Measurements from ENCODE around the gene SPECC1. TPM values are rescaled to one million over a fixed set of nuclear protein-coding genes. Genes with fewer than 3 reads are reported as not detected.

Gene SPECC1
- total RNA-seq, 4 donors from 2014 or later: 9.8 to 24.2 (median 11.7) TPM

GRCh38 chr17:20246692-20247091 is 237.5 kb downstream of the SPECC1 start:
- no peak overlapping the region for H3K4me3 ChIP-seq (ENCODE audit: low read depth, poor library complexity, severe bottlenecking)
- intact Hi-C loops (cut with DNase I; ENCODE audit: low total_unique reads): no loop called here
- TF ChIP-seq POLR2A (IDR thresholded peaks at IDR 0.05) (no peak), CTCF (IDR thresholded peaks at IDR 0.05) (no peak)
- no peak for DNase-seq (ENCODE audit: low spot score in 2 of 2)
- 85 to 89% methylated on average over 1 of the region's 1 CpG for WGBS, 2 donors

GRCh38 chr17:20253323-20253722 is 244.2 kb downstream of the SPECC1 start:
- TF ChIP-seq CTCF (IDR thresholded peaks at IDR 0.05): no peak
- TF ChIP-seq POLR2A (IDR thresholded peaks at IDR 0.05): no peak
- H3K4me3 ChIP-seq (ENCODE audit: low read depth, poor library complexity, severe bottlenecking): no peak overlapping the region
- no peak for DNase-seq (ENCODE audit: low spot score in 2 of 2)
- WGBS, 2 donors: 85 to 88% methylated on average over 7 of the region's 7 CpGs
- intact Hi-C loops (cut with DNase I; ENCODE audit: low total_unique reads): no loop called here

GRCh38 chr17:20254541-20254940 is 245.4 kb downstream of the SPECC1 start:
- no peak for TF ChIP-seq POLR2A (IDR thresholded peaks at IDR 0.05)
- TF ChIP-seq CTCF (IDR thresholded peaks at IDR 0.05): no peak
- intact Hi-C loops (cut with DNase I; ENCODE audit: low total_unique reads): no loop called here
- no peak for DNase-seq (ENCODE audit: low spot score in 2 of 2)
- no peak overlapping the region for H3K4me3 ChIP-seq (ENCODE audit: low read depth, poor library complexity, severe bottlenecking)
- 88 to 89% methylated on average over 2 of the region's 2 CpGs for WGBS, 2 donors

GRCh38 chr17:20256144-20256543 is 247.0 kb downstream of the SPECC1 start:
- DNase-seq (ENCODE audit: low spot score in 2 of 2): no peak
- TF ChIP-seq POLR2A (IDR thresholded peaks at IDR 0.05) (no peak), CTCF (IDR thresholded peaks at IDR 0.05) (no peak)
- WGBS, 2 donors: 90 to 93% methylated on average over 2 of the region's 2 CpGs
- H3K4me3 ChIP-seq (ENCODE audit: low read depth, poor library complexity, severe bottlenecking): no peak overlapping the region
- intact Hi-C loops (cut with DNase I; ENCODE audit: low total_unique reads): no loop called here

GRCh38 chr17:20257008-20257407 is 247.8 kb downstream of the SPECC1 start:
- intact Hi-C loops (cut with DNase I; ENCODE audit: low total_unique reads): no loop called here
- H3K4me3 ChIP-seq (ENCODE audit: low read depth, poor library complexity, severe bottlenecking): no peak overlapping the region
- no peak for DNase-seq (ENCODE audit: low spot score in 2 of 2)
- TF ChIP-seq CTCF (IDR thresholded peaks at IDR 0.05): no peak
- TF ChIP-seq POLR2A (IDR thresholded peaks at IDR 0.05): no peak
- 76 to 77% methylated on average over 1 of the region's 1 CpG for WGBS, 2 donors

GRCh38 chr17:20257798-20258197 is 248.6 kb downstream of the SPECC1 start:
- no peak overlapping the region for H3K4me3 ChIP-seq (ENCODE audit: low read depth, poor library complexity, severe bottlenecking)
- no peak for TF ChIP-seq POLR2A (IDR thresholded peaks at IDR 0.05)
- TF ChIP-seq CTCF (IDR thresholded peaks at IDR 0.05): no peak
- 80 to 83% methylated on average over 3 of the region's 3 CpGs for WGBS, 2 donors
- intact Hi-C loops (cut with DNase I; ENCODE audit: low total_unique reads): no loop called here
- no peak for DNase-seq (ENCODE audit: low spot score in 2 of 2)

Data from lower leg skin (tissue), 4 donors.